IPS-15b (cell line): Measurements from ENCODE around the gene NT5C1A.
A peak's percentile ranks its signal among the peaks of the same experiment; 100 is the strongest.

ENCODE experiments used
- H3K27me3 ChIP-seq: one replicate; pipeline ENCODE4 v1.6.1; 2013; ENCODE audit warnings: low read length; ENCODE audit not compliant: control insufficient read depth, insufficient read depth
- H3K36me3 ChIP-seq: one replicate; pipeline ENCODE4 v1.6.1; 2013; ENCODE audit warnings: low read length; ENCODE audit not compliant: control insufficient read depth, insufficient read depth
- H3K4me1 ChIP-seq: one replicate; pipeline ENCODE4 v1.6.1; 2013; ENCODE audit warnings: mild to moderate bottlenecking, low read length; ENCODE audit not compliant: control insufficient read depth, insufficient read depth
- H3K4me3 ChIP-seq: one replicate; pipeline ENCODE4 v1.5.1; 2013; ENCODE audit warnings: low read depth, low read length
- H3K9ac ChIP-seq: one replicate; pipeline ENCODE4 v1.6.1; 2013; ENCODE audit warnings: low read depth, mild to moderate bottlenecking, low read length
- H3K9me3 ChIP-seq: one replicate; pipeline ENCODE4 v1.6.1; 2013; ENCODE audit warnings: mild to moderate bottlenecking, low read length; ENCODE audit not compliant: control insufficient read depth, insufficient read depth

Gene NT5C1A

DNA sequence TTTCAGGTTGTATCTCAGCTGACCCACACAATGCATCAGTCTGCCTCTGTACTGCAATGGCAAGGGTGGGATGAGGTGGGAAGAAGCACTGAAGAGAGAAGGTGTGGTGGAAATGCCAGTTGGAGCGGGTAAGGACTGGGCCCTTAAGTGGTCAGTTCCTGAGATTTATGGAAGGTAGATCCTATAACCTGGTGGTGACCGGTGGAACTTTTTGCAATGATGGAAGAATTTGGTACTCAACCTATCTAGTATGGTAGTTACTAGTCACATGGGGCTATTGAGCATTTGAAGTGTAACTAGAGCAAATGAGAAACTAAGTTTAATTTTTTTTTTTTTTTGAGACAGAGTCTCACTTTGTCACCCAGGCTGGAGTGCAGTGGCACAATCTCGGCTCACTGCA is 27.5 kb upstream of the NT5C1A start:
- no peaks in the 10 kb centered on the region for H3K36me3 ChIP-seq
- H3K4me3 ChIP-seq, result no peak overlapping the region
- H3K27me3 ChIP-seq, result peaks cover 94% of the 10 kb centered on the region
- H3K4me1 ChIP-seq, result no peaks in the 10 kb centered on the region
- no peaks in the 10 kb centered on the region for H3K9me3 ChIP-seq
- H3K9ac ChIP-seq, result no peak overlapping the region

DNA sequence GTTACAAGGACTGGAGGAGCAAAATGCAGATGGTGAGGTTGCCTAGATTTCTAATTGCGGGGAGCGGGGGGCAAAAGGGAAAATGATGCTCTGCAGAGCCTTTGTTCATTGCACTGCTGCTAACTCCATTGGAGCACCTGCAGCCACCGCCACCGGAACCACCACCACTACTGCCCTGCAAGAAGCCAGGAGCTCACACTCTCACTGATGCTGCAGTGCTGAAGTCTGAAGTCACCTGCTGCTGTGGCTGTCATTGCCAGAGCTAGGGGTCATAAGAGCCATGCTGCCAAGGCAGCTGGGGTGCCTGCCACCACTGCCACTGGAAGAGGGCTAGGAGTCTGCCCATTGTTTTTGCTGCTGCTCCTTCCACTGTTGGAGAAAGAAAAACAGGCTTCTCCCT is 26.7 kb upstream of the NT5C1A start:
- peaks cover 94% of the 10 kb centered on the region for H3K27me3 ChIP-seq
- H3K9me3 ChIP-seq, result no peaks in the 10 kb centered on the region
- H3K4me3 ChIP-seq, result no peak overlapping the region
- no peak overlapping the region for H3K9ac ChIP-seq
- no peaks in the 10 kb centered on the region for H3K4me1 ChIP-seq
- H3K36me3 ChIP-seq, result no peaks in the 10 kb centered on the region

DNA sequence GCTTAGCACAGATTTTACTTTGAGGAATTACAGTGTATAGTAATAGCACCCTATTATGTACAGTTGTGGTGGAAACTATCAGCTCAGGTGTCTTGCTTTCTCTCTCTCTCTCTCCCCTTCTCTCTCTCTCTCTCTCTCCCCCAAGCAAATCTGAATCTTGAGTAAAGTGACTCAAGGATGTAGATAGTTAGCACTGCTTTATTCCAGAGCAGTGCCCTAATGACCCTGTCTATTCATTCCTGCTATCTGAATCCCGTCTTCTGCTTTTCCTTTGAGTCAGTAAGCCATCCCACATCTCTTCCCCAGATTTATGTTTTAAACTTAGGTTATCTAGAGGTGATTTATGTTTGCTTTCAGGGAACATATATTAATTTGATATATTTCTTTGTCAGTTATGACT is 24.5 kb upstream of the NT5C1A start:
- H3K9me3 ChIP-seq, result no peaks in the 10 kb centered on the region
- H3K4me1 ChIP-seq, result no peaks in the 10 kb centered on the region
- no peaks in the 10 kb centered on the region for H3K36me3 ChIP-seq
- no peak overlapping the region for H3K4me3 ChIP-seq
- H3K27me3 ChIP-seq, result peaks cover 96% of the 10 kb centered on the region
- no peak overlapping the region for H3K9ac ChIP-seq

DNA sequence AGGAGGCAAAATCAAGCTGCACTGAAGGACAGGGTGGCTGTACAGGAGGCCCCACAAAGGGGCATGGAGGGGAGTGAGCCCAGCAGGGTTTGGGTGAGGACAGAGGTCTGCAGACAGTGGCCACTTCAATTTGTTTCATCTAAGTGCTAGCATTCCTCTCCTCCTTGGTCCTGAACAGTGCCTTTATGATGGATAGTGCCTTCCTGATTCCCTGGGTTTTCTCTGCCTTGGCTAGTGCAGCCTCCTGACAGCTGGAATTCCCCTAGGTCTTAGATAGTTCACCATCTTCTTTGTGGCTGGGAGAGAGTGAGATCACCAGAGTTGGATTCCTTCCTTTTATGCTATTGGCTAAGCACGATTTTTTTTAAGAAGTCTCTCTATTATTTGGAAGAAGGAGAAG is 23.1 kb upstream of the NT5C1A start:
- H3K27me3 ChIP-seq, result peaks cover 94% of the 10 kb centered on the region
- no peak overlapping the region for H3K9ac ChIP-seq
- no peak overlapping the region for H3K4me3 ChIP-seq
- H3K4me1 ChIP-seq, result no peaks in the 10 kb centered on the region
- H3K36me3 ChIP-seq, result no peaks in the 10 kb centered on the region
- H3K9me3 ChIP-seq, result no peaks in the 10 kb centered on the region

DNA sequence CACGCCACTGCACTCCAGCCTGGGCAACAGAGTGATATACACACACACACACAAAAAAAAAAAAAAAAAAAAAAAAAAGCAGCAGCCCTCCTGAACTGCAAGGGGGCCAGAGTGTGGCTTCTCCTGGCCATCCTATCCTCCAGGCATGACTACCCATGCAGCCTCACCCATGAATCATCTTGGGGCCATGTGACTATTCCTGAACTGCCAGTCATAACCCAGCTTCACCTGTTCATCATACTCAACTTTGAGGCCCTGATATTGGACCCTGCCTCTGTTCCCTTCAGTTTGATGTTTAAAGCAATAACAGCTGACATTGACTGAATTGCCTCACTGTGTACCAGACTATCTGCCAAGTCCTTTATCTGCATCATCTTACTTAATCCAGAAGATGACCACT is 22.1 kb upstream of the NT5C1A start:
- Histone ChIP-seq H3K27me3 (peaks cover 95% of the 10 kb centered on the region), H3K4me3 (no peak overlapping the region), H3K36me3 (no peaks in the 10 kb centered on the region), H3K4me1 (no peaks in the 10 kb centered on the region), H3K9me3 (no peaks in the 10 kb centered on the region), H3K9ac (no peak overlapping the region)

DNA sequence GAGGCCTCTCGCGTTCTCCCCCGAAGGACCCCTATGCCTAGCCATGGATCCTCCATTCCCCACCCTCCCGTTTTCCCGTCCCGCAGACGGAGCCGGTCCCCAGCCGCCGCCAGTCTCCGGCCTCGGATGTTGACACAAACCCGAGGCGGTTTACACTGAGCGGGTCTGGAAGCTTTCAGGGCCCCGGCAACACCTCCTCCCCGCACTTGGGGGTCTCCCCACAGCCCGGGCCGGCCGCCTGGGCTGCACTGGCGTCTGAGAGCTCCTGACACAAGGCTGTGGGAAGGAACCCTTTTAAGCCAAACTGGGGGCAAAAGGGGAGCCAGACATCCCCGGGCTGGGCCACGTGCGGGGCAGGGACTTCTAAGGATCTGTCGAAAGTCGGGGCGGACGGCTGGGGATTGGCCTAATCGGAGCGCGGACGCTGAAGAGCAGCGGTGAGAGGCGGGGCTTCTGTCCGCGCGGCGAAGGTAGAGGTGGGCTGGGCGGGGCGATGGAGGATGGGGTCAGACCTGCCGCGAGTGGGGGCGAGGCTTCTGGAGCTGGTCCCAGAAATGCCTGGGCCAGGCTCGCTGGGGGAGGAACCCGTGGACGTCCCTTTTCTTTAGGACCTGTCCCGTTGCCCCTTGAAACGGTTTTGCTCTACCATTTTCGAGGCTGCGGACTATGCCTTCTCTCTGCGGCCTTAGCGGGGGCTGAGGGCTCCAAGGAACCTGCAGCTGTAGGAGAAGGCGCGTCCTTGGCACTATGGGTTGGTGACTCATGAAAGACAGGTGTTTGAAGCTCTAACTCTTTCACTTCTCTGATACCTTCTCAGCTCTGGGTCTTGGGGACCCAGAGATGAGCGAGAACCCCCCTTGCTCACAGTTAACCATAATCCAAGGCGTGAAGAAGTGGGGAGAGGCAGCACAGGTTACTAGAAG is 20.5 kb upstream of the NT5C1A start:
- no peak overlapping the region for H3K9ac ChIP-seq
- H3K36me3 ChIP-seq, result no peaks in the 10 kb centered on the region
- peaks cover 95% of the 10 kb centered on the region for H3K27me3 ChIP-seq
- no peaks in the 10 kb centered on the region for H3K4me1 ChIP-seq
- peak overlapping the region; percentile 55 for H3K4me3 ChIP-seq
- no peaks in the 10 kb centered on the region for H3K9me3 ChIP-seq

DNA sequence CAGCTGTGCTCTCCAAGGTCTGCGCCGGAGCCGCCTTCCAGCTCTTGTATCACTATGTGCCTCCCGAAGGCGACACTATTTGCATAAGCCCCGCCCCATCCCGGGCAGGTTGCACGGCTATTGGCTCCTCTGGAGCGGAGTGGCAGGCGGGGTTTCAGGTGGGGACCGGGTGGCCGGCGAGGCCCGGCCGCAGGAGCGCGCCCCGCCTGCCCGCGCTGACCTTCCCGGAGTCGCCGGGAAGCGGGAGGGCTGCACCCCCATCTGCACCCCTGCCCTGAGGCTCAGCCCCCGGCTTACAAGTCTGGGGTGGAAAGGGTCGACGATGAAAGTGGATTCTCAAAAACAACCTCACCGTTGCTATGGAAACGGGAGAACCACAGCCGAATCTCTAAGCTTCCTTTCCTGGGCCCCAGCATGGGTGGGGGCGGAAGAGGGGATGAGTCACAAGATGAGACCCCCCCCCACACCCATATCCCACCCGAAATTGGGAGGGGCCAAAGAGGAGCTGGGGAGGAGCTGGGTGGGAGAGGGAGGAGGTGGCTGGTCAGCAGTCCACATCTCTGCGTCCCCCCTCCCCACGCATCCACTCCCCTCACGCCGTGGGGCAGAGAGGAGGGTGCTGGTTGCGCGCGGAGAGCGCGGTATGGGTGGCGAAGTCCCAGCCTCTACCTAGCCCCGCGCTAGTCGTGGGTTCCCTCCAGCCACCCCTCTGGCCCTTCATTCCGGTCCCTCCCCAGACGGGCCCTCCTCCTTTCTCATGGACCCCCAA is 19.7 kb upstream of the NT5C1A start, which contains the start of gene HPCAL4:
Gene HPCAL4, minus strand, starts transcription at position 51 of the 769 bp plus-strand sequence. CDS start 6,830 bp downstream, outside the sequence.
- no peaks in the 10 kb centered on the region for H3K4me1 ChIP-seq
- H3K9me3 ChIP-seq, result no peaks in the 10 kb centered on the region
- H3K9ac ChIP-seq, result no peak within 1 kb of the TSS
- peak within 1 kb of the TSS; percentile 55 for H3K4me3 ChIP-seq
- peaks cover 95% of the 10 kb centered on the region for H3K27me3 ChIP-seq
- H3K36me3 ChIP-seq, result no peaks in the 10 kb centered on the region

DNA sequence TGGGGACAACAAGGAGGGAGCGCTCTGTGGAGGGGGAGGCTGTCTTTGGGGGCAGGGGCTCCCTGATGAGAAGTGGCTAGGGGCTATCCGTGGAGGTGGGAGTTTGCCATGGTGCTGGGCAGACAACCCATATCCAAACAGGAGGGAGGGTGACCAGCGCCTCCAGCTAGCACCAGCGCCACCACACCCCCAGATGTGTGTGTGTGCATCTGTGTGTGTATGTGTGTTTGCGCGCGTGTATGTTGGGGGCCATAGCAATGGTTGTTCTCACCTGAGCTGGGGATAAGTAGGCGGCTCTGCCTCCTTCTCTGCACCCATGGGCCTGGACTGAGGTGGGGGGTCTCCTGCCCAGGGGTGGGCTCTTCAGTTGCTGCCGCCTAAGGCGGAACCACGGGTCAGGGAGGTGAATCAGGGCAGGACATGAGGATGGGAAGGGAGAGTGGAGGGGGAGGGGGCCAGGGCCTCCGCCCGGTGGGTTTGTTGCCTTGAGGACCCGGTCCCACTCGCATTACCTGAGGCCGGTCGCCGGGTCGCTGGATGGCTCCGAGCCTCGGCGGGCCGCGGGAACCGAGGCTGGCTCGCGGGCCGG is 19.0 kb upstream of the NT5C1A start:
- Histone ChIP-seq H3K27me3 (peaks cover 95% of the 10 kb centered on the region), H3K9ac (no peak overlapping the region), H3K4me3 (peak overlapping the region; percentile 53), H3K9me3 (no peaks in the 10 kb centered on the region), H3K36me3 (no peaks in the 10 kb centered on the region), H3K4me1 (no peaks in the 10 kb centered on the region)

DNA sequence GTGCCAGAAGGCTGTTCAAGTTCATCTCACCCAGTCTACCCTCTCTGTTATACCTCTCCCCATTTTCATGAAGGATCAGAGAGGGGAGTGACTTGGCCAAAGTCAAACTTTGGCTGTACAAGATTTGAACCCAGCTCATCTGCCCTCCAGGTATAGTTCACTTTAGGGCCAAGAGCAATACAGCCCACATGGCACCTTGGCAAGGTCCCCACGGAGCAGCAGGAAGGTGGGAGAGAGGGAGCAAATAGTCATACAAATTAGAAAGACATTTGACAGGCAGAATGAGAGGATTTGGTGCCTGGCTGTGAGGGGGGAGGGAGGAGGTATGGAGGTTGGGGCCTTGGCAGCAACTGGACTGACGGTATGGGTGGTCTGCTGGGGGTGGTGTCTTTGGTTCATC is 18.3 kb upstream of the NT5C1A start:
- no peaks in the 10 kb centered on the region for H3K36me3 ChIP-seq
- peaks cover 93% of the 10 kb centered on the region for H3K27me3 ChIP-seq
- no peaks in the 10 kb centered on the region for H3K9me3 ChIP-seq
- no peak overlapping the region for H3K9ac ChIP-seq
- H3K4me3 ChIP-seq, result peak overlapping the region; percentile 8
- no peaks in the 10 kb centered on the region for H3K4me1 ChIP-seq

DNA sequence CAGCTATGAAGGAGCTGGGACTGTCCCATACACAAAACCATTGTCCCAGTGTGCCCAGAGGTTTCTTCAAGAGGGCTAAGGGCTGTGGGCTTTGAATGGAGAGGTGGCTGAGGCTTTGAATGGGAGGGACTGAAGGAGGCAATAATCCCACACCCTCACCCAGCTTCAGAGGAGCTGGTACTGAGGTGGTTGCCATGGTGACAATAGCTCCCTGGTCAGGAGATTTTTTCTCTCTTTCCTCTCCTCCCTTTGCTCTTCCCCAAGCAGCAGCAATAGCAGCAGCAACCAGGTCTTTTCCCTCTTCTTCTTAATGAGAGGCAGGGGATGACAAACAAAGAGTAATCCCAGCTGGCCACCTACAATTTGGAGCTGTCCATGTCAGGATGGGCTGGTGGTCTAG is 17.7 kb upstream of the NT5C1A start:
- peak overlapping the region; percentile 13 for H3K4me3 ChIP-seq
- H3K9me3 ChIP-seq, result no peaks in the 10 kb centered on the region
- H3K4me1 ChIP-seq, result no peaks in the 10 kb centered on the region
- no peaks in the 10 kb centered on the region for H3K36me3 ChIP-seq
- no peak overlapping the region for H3K9ac ChIP-seq
- H3K27me3 ChIP-seq, result peaks cover 93% of the 10 kb centered on the region

DNA sequence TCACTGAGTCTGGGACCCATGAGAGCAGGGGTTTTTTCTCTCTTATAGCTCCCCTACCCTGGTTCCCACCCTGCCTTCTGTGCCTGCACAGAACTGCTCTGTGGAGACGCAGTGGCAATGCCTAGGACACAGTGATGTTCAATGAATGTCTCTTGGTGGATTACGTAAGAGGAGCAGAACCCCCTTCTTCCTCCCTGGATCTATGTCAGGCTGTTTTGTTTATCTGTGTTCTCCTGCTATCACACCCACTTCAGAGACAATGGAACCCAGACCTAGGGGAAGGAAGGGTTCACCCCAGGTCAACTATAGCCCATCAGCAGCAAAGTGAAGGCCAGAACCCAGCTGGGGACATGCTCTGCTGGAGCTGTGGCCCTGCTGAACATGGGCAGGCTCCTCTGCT is 17.3 kb upstream of the NT5C1A start:
- no peak overlapping the region for H3K9ac ChIP-seq
- peaks cover 93% of the 10 kb centered on the region for H3K27me3 ChIP-seq
- H3K9me3 ChIP-seq, result no peaks in the 10 kb centered on the region
- no peaks in the 10 kb centered on the region for H3K4me1 ChIP-seq
- H3K36me3 ChIP-seq, result no peaks in the 10 kb centered on the region
- peak overlapping the region; percentile 13 for H3K4me3 ChIP-seq
